IPS-18c (cell line): ENCODE results near the gene TRIP12.
"Not testable (repeated sequence)": the region's sequence is repeated elsewhere in the genome, so short reads cannot be mapped to it uniquely, and the experiment has no call there.

Experiments
- H3K4me3 ChIP-seq: 2 replicates; pipeline ENCODE4 v1.7.0; 2013; ENCODE audit warnings: low read depth, mild to moderate bottlenecking, low read length, moderate library complexity; ENCODE audit not compliant: insufficient read depth
- H3K9me3 ChIP-seq: one replicate; pipeline ENCODE4 v1.6.1; 2013; ENCODE audit warnings: mild to moderate bottlenecking, low read length, moderate library complexity; ENCODE audit not compliant: control insufficient read depth, insufficient read depth

Gene TRIP12

DNA sequence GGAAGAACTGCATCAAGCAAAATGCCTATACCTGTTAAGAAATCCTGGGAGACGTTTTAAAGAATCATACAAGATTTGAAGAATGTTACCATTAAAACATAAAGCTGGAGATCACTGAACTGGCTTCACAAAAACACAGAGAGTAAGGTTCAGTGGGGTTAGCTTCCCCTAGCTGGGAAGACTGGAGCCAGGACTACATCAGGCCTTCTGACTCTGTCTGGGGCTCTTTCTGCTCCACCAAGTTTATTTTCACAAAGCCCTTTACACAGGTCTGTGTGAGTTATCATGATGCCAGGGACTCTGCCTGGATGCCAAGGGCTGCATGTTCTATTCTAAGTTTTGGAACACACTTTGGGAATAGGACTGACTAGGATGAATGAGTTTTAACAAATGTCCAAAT lies 160.1 kb downstream of the TRIP12 start:
- no peak overlapping the region for H3K4me3 ChIP-seq

DNA sequence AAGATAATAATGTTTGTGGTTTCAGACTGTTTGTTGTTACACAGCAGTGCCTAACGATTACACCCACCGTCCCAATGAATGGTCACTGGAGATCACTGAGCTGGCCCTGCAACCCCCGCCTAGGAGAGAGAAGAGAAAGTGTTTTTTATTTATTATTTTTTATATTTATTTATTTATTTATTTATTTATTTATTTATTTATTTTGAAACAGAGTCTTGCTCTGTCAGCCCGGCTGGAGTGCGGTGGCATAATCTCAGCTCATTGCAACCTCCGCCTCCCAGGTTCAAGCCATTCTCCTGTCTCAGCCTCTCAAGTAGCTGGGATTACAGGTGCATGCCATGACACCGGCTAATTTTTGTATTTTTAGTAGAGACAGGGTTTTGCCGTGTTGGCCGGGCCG lies 164.3 kb downstream of the TRIP12 start:
- not testable (repeated sequence) for H3K9me3 ChIP-seq, H3K4me3 ChIP-seq

More for the DNA sequence above, 160.1 kb downstream of the TRIP12 start:
- H3K9me3 ChIP-seq, result peaks cover 2% of the 10 kb centered on the region

DNA sequence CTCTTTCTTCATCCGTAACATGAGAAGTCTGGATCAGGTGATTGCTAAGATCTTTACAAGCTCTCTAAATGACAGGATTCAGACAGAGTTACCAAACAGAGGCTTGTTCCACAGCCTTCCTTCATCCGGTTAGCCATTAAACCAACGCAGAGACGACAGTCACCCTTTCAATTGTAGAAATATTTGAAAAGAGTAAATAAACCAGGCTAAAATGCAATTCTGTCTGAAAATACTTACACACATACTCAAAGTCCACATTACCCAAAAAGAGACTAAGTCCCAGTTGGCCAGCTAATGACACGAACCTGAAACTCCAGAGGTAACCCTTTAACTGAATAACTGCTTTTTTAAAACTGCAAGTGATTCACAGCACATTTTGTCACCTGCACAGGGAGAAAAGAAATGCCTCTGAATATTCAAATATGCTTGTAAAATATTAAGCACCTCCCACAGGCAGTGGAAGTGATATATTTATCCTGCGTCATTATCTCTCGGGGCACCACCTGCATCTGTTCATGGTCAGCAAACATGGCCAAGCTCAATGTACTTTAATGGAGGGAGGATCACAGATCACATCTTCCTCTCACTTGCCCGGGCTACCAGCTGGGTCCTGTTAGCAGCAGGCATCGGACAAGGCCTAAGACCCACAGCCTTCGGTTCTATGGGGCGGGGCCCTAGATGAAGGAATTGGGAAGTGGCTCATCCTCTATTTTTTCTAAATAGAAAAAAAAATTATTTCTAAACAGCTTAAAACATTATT lies 168.7 kb downstream of the TRIP12 start:
- H3K9me3 ChIP-seq, result peaks cover 2% of the 10 kb centered on the region
- H3K4me3 ChIP-seq, result no peak overlapping the region

DNA sequence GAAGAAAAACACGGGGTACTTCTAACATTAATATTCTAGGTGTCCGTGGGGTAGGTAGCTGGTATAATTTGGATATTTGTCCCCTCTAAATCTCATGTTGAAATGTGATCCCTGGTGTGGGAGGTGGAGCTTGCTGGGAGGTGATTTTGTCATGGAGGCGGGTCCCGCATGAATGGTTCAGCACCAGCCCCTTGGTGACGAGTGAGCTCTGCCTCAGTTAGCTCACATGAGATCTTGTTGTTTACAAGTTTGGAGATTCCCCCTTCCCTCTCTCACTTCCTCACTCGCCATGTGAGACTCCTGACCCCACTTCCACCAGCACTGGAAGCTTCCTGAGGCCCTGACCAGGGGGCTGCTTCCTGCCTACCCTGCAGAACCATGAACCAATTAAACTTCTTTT lies 172.0 kb downstream of the TRIP12 start:
- Histone ChIP-seq H3K4me3 (no peak overlapping the region), H3K9me3 (no peaks in the 10 kb centered on the region)

DNA sequence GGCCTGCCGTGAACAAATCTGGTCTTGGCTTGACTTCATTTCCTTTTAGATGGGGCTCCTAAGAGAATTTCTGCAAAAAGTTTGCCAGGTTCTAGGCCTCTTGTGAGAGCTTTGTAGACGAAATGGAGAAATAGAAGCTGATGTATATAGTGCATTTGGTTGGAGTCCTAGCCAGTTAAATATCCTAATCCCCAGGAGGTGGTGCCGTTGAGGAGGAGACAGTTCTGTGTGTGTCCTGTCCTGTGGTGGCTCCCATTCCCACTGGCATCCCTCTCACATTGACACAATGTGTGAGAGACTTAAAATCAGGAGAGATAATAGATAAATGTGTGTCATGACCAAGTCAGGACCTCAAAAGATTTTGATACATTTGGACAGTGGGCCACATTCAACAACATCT lies 172.9 kb downstream of the TRIP12 start:
- Histone ChIP-seq H3K4me3 (no peak overlapping the region), H3K9me3 (no peaks in the 10 kb centered on the region)

DNA sequence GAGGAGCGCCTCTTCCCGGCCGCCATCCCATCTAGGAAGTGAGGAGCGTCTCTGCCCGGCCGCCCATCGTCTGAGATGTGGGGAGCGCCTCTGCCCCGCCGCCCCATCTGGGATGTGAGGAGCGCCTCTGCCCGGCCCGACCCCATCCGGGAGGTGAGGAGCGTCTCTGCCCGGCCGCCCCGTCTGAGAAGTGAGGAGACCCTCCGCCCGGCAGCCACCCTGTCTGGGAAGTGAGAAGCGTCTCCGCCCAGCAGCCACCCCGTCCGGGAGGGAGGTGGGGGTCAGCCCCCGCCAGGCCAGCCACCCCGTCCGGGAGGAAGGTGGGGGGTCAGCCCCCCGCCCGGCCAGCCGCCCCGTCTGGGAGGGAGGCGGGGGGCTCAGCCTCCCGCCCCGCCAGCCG lies 179.1 kb downstream of the TRIP12 start:
- H3K9me3 ChIP-seq, H3K4me3 ChIP-seq: not testable (repeated sequence)

DNA sequence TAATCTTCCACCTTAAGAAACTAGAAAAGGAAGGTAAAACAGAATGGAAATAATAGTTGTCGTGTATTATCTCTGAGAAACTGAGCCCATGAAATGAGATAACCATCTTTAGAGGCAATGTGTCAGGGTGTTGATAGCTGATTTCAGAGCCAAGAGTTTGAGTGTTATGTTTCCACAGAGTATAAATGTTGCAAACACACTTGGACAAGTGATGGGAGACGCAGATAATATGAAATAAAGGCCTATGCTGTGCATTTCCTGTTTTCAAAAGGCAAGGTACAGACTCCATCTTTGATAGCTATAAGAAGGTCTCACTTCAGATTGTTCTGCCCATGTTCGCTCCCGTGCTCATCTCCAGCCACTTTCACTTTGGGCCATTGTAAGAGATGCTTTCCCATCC lies 181.5 kb downstream of the TRIP12 start:
- H3K4me3 ChIP-seq, result no peak overlapping the region
- H3K9me3 ChIP-seq, result peaks cover 7% of the 10 kb centered on the region

DNA sequence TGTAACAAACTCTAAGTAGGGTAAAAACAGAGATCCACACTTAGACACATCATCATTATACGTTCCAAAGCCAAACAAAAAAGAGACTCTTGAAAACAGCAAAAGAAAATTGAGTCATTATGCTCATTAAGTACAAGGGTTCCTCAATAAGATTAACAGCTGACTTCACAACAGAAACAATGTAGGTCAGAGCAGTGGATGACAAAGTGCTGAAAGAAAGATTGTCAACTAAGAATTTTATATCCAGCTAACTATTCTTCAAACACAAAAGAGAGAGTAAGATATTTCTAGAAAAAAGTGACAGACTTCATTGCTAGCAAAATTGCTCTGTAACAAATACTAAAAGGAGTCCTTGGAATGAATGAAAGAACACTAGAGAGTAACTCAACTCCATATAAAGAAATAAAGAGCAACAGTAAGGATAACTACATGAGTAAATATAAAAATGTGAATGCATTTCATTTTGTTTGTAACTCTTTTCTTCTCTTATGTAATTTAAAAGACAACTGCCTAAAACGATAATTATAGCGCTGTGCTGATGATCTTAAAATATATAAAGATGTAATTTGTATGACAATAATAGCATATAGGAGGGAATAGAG lies 183.7 kb downstream of the TRIP12 start:
- peaks cover 7% of the 10 kb centered on the region for H3K9me3 ChIP-seq
- H3K4me3 ChIP-seq, result no peak overlapping the region

DNA sequence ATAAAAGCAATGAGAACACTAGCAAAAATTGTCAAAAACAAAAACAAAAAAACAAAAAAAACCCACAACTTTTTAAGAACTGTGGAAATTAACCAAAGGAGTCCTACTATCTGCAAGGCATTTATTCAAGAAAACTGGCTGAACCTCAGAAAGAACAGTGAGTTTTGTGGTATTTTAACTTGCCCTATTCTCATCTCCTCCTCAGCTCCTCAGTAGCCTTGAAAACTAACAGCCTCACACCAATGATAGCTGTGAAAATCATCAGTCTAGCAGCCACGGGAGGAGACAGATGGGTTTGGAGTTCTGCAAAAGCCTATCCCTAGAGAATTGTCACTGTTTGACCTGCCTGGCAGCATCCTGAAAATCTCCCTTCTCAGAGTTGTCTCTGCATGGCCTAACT lies 187.4 kb downstream of the TRIP12 start:
- peaks cover 3% of the 10 kb centered on the region for H3K9me3 ChIP-seq
- H3K4me3 ChIP-seq, result no peak overlapping the region

DNA sequence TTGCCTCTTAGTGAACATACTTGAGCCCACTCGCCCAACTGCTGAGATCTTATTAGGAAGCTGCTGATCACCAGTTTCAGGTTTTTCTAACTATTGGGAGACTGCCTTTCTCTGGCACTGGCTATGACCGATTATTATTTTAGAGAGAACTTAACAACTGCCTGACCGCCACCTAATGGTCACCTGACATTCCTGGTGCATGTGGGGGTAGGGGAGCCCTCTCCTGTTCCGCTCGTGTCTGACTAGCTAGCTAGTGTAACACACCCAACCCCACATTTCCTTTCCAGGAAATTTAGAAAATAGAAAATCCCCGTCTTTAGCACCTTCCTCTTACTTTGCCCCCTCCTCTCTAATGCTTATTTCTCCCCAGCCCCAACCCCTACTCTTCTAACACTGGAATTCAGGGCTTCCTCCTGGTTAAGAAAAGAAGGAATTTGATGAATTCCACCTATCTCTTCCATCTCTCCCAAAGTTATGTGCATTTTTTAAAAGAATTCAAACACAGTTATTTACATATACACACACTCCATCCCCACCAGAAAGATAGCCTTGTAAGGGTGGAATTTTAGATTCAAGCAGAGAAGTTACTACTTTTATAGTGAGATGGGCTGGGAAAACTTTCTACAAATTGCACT lies 188.1 kb downstream of the TRIP12 start:
- H3K9me3 ChIP-seq, result peaks cover 3% of the 10 kb centered on the region
- no peak overlapping the region; the same call in 1 of the 2 replicates for H3K4me3 ChIP-seq

DNA sequence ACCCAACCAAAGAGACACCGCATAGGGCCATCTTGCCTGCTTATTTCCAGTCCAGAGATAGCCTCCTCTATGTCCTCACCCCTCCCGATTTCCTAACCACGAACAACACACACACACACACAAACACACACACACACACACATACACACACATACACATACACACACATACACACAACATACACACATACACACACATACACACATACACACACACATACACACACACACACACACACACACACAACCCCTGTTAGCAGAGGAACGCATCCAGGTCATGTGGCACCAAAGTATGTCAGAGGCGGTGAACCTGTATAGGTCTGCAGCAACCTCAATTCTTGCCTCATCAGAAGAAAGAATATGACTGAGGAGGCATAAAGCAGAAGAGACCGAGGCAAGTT lies 188.9 kb downstream of the TRIP12 start:
- peaks cover under 1% of the 10 kb centered on the region for H3K9me3 ChIP-seq
- H3K4me3 ChIP-seq, result no peak overlapping the region

DNA sequence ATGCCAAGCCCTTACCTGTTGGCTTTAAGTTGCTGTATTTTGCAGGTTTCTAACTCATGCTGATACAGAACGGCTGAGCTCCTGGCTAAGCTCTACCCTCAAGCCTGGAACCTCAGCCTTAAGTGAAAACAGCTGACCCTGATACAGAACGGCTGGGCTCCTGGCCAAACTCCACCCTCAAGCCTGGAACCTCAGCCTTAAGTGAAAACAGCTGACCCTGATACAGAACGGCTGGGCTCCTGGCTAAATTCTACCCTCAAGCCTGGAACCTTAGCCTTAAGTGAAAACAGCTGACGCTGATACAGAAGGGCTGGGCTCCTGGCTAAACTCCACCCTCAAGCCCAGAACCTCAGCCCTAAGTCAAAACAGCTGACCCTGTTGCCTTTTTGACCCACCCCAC lies 189.9 kb downstream of the TRIP12 start:
- Histone ChIP-seq H3K4me3 (no peak overlapping the region), H3K9me3 (no peaks in the 10 kb centered on the region)

DNA sequence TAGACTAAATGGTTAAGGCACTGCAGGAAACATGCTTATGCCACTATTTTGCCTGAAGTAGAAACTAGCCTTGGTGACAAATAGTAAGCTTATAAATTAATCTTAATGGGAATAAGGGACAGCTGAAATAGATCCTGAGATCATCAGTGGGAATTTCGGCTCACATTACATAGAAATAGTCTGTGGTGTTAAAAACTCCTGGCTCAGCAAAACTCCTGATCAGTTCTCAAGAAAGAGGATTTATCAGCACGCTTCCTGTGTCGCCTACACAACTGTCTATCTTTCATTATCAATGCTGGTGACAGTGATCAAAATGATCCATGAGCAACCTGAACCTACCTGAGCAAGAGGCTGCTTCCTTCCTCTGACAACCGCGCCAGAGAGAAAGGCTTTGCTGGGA lies 190.4 kb downstream of the TRIP12 start:
- H3K4me3 ChIP-seq, result no peak overlapping the region
- no peaks in the 10 kb centered on the region for H3K9me3 ChIP-seq

DNA sequence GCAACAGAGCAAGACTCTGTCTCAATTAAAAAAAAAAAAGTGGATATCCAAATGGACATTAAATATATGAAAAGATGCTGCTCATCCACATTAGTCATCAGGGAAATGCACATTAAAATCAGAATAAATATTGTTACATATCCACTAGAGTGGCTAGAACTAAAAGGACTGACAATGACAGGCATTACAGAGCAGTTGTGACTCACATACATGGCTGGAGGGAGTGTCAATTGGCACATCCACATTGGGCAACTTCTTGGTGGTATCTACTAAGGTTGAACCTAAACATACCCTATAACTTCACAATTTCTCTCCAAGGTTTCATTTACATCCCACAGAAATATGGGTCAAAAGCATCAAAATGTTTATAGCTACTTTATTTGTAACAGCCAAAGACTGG lies 193.4 kb downstream of the TRIP12 start:
- H3K9me3 ChIP-seq, result no peaks in the 10 kb centered on the region

DNA sequence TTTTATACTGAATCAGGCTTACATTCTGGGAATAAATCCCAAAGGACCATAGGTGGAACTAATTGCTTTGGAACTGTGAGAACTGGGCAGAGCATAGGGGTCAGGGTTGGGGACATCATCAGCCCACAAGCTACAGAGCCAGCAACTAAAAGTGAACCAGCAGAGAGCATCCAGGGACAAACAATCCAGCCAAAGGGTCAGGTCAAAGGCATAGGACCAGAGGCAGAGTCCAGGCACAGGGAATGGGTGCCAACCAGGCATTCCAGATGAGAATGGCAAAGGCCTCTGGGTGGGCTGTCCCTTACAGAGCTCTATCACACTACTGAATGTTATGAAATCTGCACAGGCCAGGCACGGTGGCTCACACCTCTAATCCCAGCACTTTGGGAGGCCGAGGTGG lies 195.2 kb downstream of the TRIP12 start:
- H3K4me3 ChIP-seq, result no peak overlapping the region
- no peaks in the 10 kb centered on the region for H3K9me3 ChIP-seq

More for the DNA sequence above, 193.4 kb downstream of the TRIP12 start:
- H3K4me3 ChIP-seq, result no peak overlapping the region

DNA sequence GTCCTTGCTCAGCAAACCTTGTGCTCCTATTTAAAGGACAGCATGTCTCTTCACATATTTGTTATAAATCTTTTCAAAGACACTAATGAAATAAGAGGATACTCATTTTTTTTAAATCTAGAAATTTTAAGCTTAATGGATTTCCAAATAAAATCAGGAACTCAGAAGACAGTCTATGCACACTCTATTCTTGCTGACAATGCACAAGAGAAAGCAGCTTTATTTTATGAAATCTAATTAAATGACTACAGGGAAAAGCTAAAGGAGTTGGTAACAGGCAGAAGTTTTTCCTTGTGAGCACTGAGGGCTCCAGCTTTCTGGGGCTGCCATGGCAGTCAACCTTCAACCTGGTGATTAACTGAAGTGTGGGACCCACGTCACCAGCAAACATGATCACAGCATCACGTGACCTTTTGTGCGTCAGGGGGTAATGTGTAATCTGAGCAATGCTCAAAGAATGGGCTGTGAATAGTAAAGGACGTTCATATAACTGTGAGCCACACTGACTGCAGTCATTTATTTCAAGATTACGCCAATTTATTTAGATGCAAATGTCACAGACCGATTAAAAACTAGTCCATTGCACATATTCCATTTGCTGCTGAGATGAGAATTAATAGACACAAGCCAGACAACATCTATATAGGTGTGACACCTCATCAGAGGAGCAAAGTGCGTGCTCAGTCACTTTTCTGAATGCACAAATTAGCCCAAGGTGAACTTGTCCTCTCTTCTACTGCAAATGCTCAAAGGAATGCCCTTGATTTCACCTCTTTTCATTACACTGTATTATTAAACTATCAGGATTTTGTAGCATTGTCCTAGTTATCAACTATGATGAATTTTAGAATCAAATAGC lies 195.9 kb downstream of the TRIP12 start:
- Histone ChIP-seq H3K9me3 (no peaks in the 10 kb centered on the region), H3K4me3 (no peak overlapping the region)

DNA sequence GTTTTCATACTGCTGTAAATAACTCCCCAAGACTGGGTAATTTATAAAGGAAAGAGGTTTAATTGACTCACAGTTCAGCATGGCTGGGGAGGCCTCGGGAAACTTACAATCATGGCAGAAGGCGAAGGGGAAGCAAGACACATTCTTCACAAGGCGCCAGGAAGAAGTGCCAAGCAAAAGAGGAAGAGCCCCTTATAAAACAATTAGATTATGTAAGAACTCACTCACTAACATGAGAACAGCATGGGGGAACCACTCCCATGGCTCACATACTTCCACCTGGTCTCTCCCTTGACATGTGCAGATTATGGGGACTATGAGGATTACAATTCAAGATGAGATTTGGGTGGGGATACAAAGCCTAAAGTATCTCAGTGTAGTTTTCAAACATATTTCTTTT lies 198.6 kb downstream of the TRIP12 start:
- not testable (repeated sequence) for H3K9me3 ChIP-seq, H3K4me3 ChIP-seq
